AG04449 (cell line): Measurements from ENCODE around the gene SND1.

Source experiments
- CTCF ChIA-PET: fragments of 350-600 bp; formaldehyde crosslinking; extraction: SDS; loops from one replicate; lab custom pipeline; 2021; ENCODE audit warnings: antibody characterized with exemption; lab: Yijun Ruan, JAX
- POLR2A ChIA-PET: fragments of 400-600, 350-600 bp; formaldehyde crosslinking; extraction: SDS; loops from one replicate; lab custom pipeline; 2020; ENCODE audit warnings: antibody characterized with exemption, inconsistent platforms; lab: Yijun Ruan, JAX
- DNase-seq: peaks from one replicate; pipeline ENCODE4 v3.0.0-alpha.2; 2010; ENCODE audit warnings: low read depth, low spot score
- H3K4me3 ChIP-seq: 2 replicates; pipeline ENCODE4 v1.5.1; 2011; ENCODE audit warnings: low read depth, mild to moderate bottlenecking, control low read depth, low read length
- CTCF ChIP-seq: IDR thresholded peaks from one replicate; pipeline ENCODE4 v1.5.1; 2011; ENCODE audit warnings: mild to moderate bottlenecking, moderate library complexity, low read length, control low read depth, inconsistent platforms; ENCODE audit not compliant: insufficient read depth; ENCODE audit errors: missing control alignments

SND1 gene

GRCh38 chr7:128120976-128121490 lies 469.0 kb downstream of the SND1 start:
- TF ChIP-seq CTCF: no peak
- no peak for DNase-seq
- ChIA-PET POLR2A (no interaction called here), CTCF (interaction anchor here (4.2 kb wide), 1 partner anchor 15 kb away, joined by 14 read pairs; no protein-coding TSS in a partner anchor)
- no peak overlapping the region for H3K4me3 ChIP-seq

- DNase-seq: no peak
- POLR2A ChIA-PET: no interaction called here
Measured at GRCh38 chr7:128121711-128122530, 469.9 kb downstream of the SND1 start.

GRCh38 chr7:128122576-128123290 lies 470.7 kb downstream of the SND1 start:
- no peak for TF ChIP-seq CTCF
- no peak overlapping the region for H3K4me3 ChIP-seq
- CTCF ChIA-PET: interaction anchor here (1.2 to 2.0 kb wide), 2 partner anchors 13 kb away, joined by 3 to 23 read pairs; no protein-coding TSS in a partner anchor
- no peak for DNase-seq
- POLR2A ChIA-PET: no interaction called here

More at GRCh38 chr7:128121711-128122530, 469.9 kb downstream of the SND1 start:
- CTCF ChIA-PET: interaction anchor here (1.2 kb wide), 1 partner anchor 14 kb away, joined by 3 read pairs; no protein-coding TSS in a partner anchor
- H3K4me3 ChIP-seq: no peak overlapping the region
- no peak for TF ChIP-seq CTCF

GRCh38 chr7:128123291-128124037 lies 471.5 kb downstream of the SND1 start:
- no peak overlapping the region for H3K4me3 ChIP-seq
- TF ChIP-seq CTCF: no peak
- CTCF ChIA-PET: interaction anchor here (1.1 to 2.0 kb wide), 3 partner anchors 9 to 86 kb away, joined by 3 to 23 read pairs (median 4); no protein-coding TSS in a partner anchor
- no peak for DNase-seq
- POLR2A ChIA-PET: interaction anchor here (0.6 kb wide), 1 partner anchor 38 kb away, joined by 3 read pairs; no protein-coding TSS in a partner anchor

GRCh38 chr7:128124786-128125185 lies 472.8 kb downstream of the SND1 start:
- DNase-seq: no peak
- H3K4me3 ChIP-seq: no peak overlapping the region
- ChIA-PET POLR2A (no interaction called here), CTCF (interaction anchor here (1.3 to 1.8 kb wide), 2 partner anchors 11 to 13 kb away, joined by 3 to 9 read pairs; no protein-coding TSS in a partner anchor)
- no peak for TF ChIP-seq CTCF
